Activated CD4-positive, alpha-beta T cell treated with anti-CD3 and anti-CD28 coated beads, Interleukin-2, amount 10 ng/mL, durations not matched to agents 7 days and 5 days (primary cell): Measurements from ENCODE around the gene SNRPD1. TPM values are rescaled to one million over a fixed set of nuclear protein-coding genes. Genes with fewer than 3 reads are reported as not detected.
A peak's percentile ranks its signal among the peaks of the same experiment; 100 is the strongest.
"Not testable (repeated sequence)": the region's sequence is repeated elsewhere in the genome, so short reads cannot be mapped to it uniquely, and the experiment has no call there.

Source experiments
- CTCF ChIA-PET: fragments of 350-600 bp; sonication (Branson Sonifier 250); formaldehyde crosslinking; loops from one replicate; lab custom pipeline; 2021; ENCODE audit warnings: antibody characterized with exemption; lab: Charles Lee
- POLR2A ChIA-PET: fragments of 350-600 bp; sonication (Branson Sonifier 250); formaldehyde crosslinking; loops from one replicate; lab custom pipeline; 2021; ENCODE audit warnings: antibody characterized with exemption; lab: Charles Lee
- DNase-seq: peaks from one replicate; pipeline ENCODE4 v3.0.0-alpha.2; 2020
- H3K27ac Mint-ChIP-seq: one replicate; pipeline ENCODE4 v1.8.0; 2021; ENCODE audit warnings: mild to moderate bottlenecking, moderate library complexity, mixed read lengths
- H3K27me3 Mint-ChIP-seq: one replicate; pipeline ENCODE4 v1.8.0; 2021; ENCODE audit warnings: mixed read lengths
- H3K36me3 Mint-ChIP-seq: one replicate; pipeline ENCODE4 v1.8.0; 2021; ENCODE audit warnings: low read depth, mixed read lengths
- H3K4me1 Mint-ChIP-seq: one replicate; pipeline ENCODE4 v1.8.0; 2021; ENCODE audit warnings: mixed read lengths
- H3K4me3 Mint-ChIP-seq: one replicate; pipeline ENCODE4 v1.8.0; 2021; ENCODE audit warnings: mild to moderate bottlenecking, moderate library complexity, mixed read lengths
- H3K9me3 Mint-ChIP-seq: one replicate; pipeline ENCODE4 v1.8.0; 2021; ENCODE audit warnings: mixed read lengths
- total RNA-seq, 2 experiments: library from RNA; stranded (reverse); gene quantifications; one replicate each; pipeline ENCODE4 v1.2.3, GENCODE V29; 2021

Gene SNRPD1
- total RNA-seq, 2 experiments from 2014 or later = 69.7 to 101 TPM

DNA sequence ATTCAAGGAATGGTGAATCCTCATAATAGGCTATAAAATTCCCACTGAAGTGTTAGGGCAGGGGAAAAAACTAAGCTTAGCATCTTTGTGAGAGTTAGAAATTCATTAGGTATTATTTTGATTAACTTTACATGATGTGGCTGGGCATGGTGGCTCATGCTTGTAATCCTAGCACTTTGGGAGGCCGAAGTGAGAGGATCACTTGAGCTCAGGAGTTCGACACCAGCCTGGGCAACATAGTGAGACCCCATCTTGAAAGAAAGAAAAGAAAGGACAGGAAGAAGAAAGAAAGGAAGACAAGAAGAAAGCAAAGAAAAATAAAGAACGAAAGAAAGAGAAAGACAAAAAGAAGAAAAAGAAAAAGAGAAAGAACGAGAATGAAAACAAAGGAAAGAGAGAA is 40.0 kb downstream of the SNRPD1 start:
- Mint-ChIP-seq H3K4me3 (no peak overlapping the region), H3K27ac (no peak overlapping the region), H3K9me3 (no peaks in the 10 kb centered on the region), H3K4me1 (no peaks in the 10 kb centered on the region), H3K36me3 (peaks cover 31% of the 10 kb centered on the region), H3K27me3 (no peaks in the 10 kb centered on the region)
- CTCF ChIA-PET = interaction anchor here (3.0 kb wide), 1 partner anchor 39 kb away, joined by 9 read pairs; the partner anchor contains the start of gene SNRPD1
- POLR2A ChIA-PET = interaction anchor here (0.6 kb wide), 1 partner anchor 15 kb away, joined by 3 read pairs; no protein-coding TSS in a partner anchor
- no peak for DNase-seq

DNA sequence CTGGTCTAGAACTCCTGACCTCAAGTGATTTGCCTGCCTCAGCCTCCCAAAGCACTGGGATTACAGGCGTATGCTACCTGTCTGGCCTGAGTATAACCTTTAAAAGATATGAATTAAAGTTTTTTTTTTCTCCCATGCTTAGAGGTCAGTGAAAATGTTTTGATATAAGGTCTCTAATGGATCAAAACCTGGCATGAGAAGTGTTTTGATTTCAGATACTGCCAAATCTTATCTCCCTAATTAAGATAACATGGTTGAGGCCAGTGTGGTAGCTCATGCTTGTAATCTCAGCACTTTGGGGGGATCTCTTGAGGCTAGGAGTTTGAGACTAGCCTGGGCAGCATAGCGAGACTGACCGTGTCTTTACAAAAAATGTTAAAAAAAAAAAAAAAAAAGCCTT is 41.2 kb downstream of the SNRPD1 start:
- ChIA-PET CTCF (interaction anchor here (0.5 to 3.0 kb wide), 3 partner anchors 22 to 41 kb away, joined by 3 to 9 read pairs (median 5); partner anchors contain the start of gene SNRPD1), POLR2A (interaction anchor here (0.7 kb wide), 1 partner anchor 67 kb away, joined by 4 read pairs; no protein-coding TSS in a partner anchor)
- H3K27me3 Mint-ChIP-seq = no peaks in the 10 kb centered on the region
- no peak for DNase-seq
- H3K4me3 Mint-ChIP-seq = no peak overlapping the region
- H3K27ac Mint-ChIP-seq = no peak overlapping the region
- H3K4me1 Mint-ChIP-seq = no peaks in the 10 kb centered on the region
- no peaks in the 10 kb centered on the region for H3K9me3 Mint-ChIP-seq
- peaks cover 33% of the 10 kb centered on the region for H3K36me3 Mint-ChIP-seq

DNA sequence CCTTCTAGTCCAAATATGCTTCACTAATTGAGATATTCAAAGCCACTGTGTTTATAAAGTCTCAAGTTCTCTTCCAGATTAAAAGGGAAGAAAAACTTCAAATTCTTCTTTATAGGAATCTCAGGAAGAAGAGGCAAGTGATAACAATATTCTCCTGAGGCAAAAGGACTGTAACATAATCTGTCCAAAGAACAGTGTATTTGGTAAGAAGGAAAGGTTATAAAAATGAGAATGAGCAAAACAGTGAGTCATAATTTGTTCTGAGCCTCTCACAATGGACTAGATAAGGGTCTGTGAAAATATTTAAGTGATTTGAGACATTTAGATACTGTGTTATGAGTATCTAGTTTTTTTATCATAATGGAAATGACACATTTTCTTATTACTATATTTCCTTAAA is 44.3 kb downstream of the SNRPD1 start:
- no peak overlapping the region for H3K27ac Mint-ChIP-seq
- H3K4me1 Mint-ChIP-seq = peaks cover 6% of the 10 kb centered on the region
- peaks cover 40% of the 10 kb centered on the region for H3K36me3 Mint-ChIP-seq
- ChIA-PET CTCF (interaction anchor here (0.7 kb wide), 1 partner anchor 7 kb away, joined by 3 read pairs; no protein-coding TSS in a partner anchor), POLR2A (no interaction called here)
- no peaks in the 10 kb centered on the region for H3K9me3 Mint-ChIP-seq
- no peak overlapping the region for H3K4me3 Mint-ChIP-seq
- no peak for DNase-seq
- no peaks in the 10 kb centered on the region for H3K27me3 Mint-ChIP-seq

DNA sequence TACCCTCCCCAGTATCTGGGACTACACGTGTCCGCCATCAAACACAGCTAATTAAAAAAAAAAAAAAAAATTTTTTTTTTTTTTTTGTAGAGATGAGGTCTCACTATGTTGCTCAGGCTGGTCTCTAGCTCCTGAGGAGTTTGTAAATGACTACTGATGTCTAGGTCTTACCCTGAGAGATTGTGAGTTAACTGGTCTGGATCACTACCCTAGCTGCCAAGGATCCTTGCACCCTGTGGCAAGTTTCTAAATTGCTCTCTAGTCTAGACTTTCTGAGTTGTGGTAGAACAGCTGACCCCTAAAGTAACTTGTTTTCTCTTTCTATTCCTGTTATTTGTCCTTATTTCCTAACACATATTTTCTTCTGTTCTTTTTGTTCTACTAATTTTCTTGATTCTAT is 48.0 kb downstream of the SNRPD1 start:
- Mint-ChIP-seq H3K4me1 (peaks cover 6% of the 10 kb centered on the region), H3K27me3 (no peaks in the 10 kb centered on the region), H3K27ac (peak overlapping the region; percentile 31), H3K4me3 (no peak overlapping the region), H3K36me3 (peaks cover 35% of the 10 kb centered on the region), H3K9me3 (no peaks in the 10 kb centered on the region)
- no peak for DNase-seq
- ChIA-PET POLR2A (no interaction called here), CTCF (interaction anchor here (0.6 to 1.1 kb wide), 3 partner anchors 12 to 88 kb away, joined by 3 to 4 read pairs (median 3); no protein-coding TSS in a partner anchor)

DNA sequence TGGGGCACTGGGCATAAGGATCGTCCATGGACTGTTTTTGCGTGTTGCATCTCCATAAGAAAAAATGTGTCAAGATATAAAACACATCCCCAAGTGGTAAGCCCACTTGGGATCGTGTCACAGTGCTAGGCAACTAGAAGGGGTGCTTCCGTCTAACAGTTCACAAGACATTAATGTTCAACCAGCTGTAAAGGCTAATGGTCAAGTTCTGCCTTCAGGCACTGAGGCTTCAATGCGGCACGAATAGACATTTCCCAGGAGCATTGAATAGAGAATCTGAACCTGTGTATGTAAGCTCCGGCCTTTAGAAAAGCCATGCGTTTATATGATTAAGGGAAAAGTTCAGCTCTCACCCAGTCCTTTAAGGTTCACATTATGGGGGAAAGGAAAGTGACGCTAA is 50.5 kb downstream of the SNRPD1 start:
- CTCF ChIA-PET = interaction anchor here (1.3 kb wide), 2 partner anchors 12 to 16 kb away, joined by 3 read pairs; no protein-coding TSS in a partner anchor
- peaks cover 29% of the 10 kb centered on the region for H3K36me3 Mint-ChIP-seq
- no peaks in the 10 kb centered on the region for H3K9me3 Mint-ChIP-seq
- no peak for DNase-seq
- H3K27me3 Mint-ChIP-seq = no peaks in the 10 kb centered on the region
- no peak overlapping the region for H3K27ac Mint-ChIP-seq
- H3K4me1 Mint-ChIP-seq = peaks cover 8% of the 10 kb centered on the region
- POLR2A ChIA-PET = no interaction called here
- H3K4me3 Mint-ChIP-seq = no peak overlapping the region

DNA sequence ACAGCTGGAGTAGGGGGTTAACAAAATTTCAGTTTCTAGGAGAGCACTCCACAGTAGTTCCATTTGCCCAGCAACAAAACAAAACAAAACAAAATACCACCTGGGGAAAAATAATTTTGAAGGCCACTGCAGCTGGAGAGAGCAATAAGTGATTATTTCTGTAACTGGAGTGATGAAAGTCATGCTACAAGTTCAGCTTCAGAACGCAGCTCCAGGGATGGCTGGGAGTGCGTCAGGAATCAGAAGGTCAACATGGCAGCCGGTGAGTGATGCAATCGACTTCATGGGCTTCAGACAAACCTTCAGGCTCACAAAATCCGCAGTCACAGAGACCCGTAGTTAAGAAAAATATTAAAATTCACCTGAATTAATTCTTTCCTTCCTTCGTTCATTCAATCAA is 51.5 kb downstream of the SNRPD1 start:
- peak overlapping the region; percentile 5 for H3K27ac Mint-ChIP-seq
- peaks cover 29% of the 10 kb centered on the region for H3K36me3 Mint-ChIP-seq
- no peak for DNase-seq
- H3K9me3 Mint-ChIP-seq = no peaks in the 10 kb centered on the region
- peaks cover 8% of the 10 kb centered on the region for H3K4me1 Mint-ChIP-seq
- CTCF ChIA-PET = interaction anchor here (0.6 to 1.3 kb wide), 3 partner anchors 8 to 30 kb away, joined by 3 read pairs; no protein-coding TSS in a partner anchor
- POLR2A ChIA-PET = no interaction called here
- H3K27me3 Mint-ChIP-seq = no peaks in the 10 kb centered on the region
- H3K4me3 Mint-ChIP-seq = no peak overlapping the region

DNA sequence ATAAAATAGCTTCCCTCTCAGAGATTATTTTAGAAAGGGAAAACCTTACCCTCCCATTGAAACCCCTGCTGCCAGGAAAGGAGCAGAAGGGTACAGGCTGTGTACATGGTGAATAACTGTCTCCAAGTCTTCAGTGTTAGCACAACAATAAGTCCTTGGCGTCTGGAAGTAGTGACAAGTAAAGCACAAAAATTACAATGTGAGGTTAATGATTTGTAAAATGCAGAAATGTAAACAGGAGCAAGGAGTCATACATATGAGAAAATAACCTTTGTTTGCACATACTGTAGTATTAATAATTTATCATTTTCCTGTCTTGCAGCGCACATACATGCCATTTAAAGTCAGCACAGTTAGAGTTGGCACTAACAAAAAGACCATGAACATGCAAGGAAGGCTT is 52.0 kb downstream of the SNRPD1 start:
- CTCF ChIA-PET = interaction anchor here (0.6 kb wide), 2 partner anchors 8 to 30 kb away, joined by 3 read pairs; no protein-coding TSS in a partner anchor
- H3K27me3 Mint-ChIP-seq = no peaks in the 10 kb centered on the region
- H3K36me3 Mint-ChIP-seq = peaks cover 29% of the 10 kb centered on the region
- POLR2A ChIA-PET = no interaction called here
- no peak overlapping the region for H3K4me3 Mint-ChIP-seq
- H3K9me3 Mint-ChIP-seq = no peaks in the 10 kb centered on the region
- H3K27ac Mint-ChIP-seq = no peak overlapping the region
- no peak for DNase-seq
- peaks cover 8% of the 10 kb centered on the region for H3K4me1 Mint-ChIP-seq

DNA sequence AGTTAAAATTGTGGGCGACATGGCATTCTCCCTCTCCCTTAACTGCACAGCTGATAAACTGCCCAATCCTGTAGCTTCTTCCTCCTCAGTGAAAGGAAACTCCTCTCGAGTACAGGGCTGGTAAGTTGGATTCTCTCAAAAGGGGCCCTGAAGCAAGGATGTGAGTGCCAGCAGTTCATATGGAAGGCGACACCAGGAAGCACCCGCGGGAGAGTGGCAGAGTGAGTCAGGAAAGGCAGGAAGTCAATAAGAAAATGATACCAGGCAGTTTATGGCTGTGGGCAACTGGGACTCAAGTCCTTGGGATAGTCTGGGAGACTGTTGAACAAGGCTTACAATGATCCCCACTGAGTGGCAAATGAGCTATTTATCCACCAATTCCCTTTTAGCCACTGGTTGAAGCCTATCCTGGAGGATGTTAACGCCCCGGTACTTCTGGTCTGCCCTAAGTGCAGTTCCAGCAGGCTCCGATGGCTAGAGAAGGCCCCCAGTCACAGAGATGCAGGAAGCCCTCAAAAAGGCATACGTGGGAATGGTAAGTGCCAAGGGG is 57.7 kb downstream of the SNRPD1 start:
- DNase-seq = no peak
- H3K9me3 Mint-ChIP-seq = no peaks in the 10 kb centered on the region
- peaks cover 3% of the 10 kb centered on the region for H3K4me1 Mint-ChIP-seq
- no peak overlapping the region for H3K27ac Mint-ChIP-seq
- no peaks in the 10 kb centered on the region for H3K27me3 Mint-ChIP-seq
- H3K4me3 Mint-ChIP-seq = no peak overlapping the region
- ChIA-PET POLR2A (no interaction called here), CTCF (interaction anchor here (1.3 to 2.3 kb wide), 5 partner anchors 10 to 53 kb away, joined by 3 to 7 read pairs (median 5); no protein-coding TSS in a partner anchor)
- peaks cover 17% of the 10 kb centered on the region for H3K36me3 Mint-ChIP-seq

DNA sequence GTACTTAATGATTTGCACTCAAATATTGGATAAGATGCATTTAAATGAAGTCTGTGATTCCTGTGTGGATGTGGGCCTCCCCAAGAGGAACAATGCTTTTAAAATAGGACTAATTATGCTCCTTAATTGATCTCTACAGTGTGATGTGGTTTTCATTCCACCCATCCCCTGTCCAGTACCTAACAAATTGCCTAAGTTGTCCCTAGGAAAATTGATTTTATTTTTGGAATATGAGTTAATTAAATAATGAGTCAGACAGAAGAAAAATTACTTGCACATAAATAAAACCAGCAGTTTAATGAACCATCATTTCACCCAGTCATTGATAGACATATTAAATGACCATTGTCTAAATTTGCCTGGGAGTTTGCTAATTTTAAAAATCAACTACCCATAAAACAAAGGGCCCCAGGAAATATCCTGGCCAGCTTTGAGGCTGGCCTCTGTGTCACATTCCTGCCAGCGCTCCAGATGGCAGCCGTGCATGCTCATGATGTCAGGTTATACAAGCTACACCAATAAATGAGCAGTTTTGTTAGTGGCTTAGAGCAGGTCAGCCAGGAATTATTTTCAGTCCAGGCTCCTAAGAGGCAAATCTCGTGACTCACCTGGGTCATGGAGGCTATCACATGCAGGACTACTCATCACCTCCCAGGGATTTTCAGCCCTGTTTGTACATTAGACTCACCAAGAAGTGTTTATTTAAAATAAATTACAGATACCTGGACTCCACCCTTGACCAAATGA is 60.6 kb downstream of the SNRPD1 start:
- Mint-ChIP-seq H3K27ac (no peak overlapping the region), H3K27me3 (no peaks in the 10 kb centered on the region)
- CTCF ChIA-PET = no interaction called here

DNA sequence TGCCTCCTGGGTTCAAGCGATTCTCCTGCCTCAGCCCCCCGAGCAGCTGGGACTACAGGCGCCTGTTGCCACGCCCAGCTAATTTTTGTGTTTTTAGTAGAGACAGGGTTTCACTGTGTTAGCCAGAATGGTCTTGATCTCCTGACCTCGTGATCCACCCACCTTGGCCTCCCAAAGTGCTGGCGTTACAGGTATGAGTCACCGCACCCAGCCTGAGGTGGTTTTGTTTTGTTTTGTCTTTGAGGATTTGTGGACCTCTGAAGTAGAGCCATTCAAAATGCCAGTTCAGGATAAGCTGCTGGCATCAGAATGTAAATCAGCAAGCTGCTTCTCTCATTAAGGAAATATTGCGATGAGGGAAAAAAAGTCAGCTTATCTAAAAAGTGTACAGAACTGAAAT is 63.2 kb downstream of the SNRPD1 start:
- H3K4me3 Mint-ChIP-seq, H3K27me3 Mint-ChIP-seq, H3K27ac Mint-ChIP-seq, POLR2A ChIA-PET, H3K4me1 Mint-ChIP-seq, DNase-seq, H3K9me3 Mint-ChIP-seq: not testable (repeated sequence)
- CTCF ChIA-PET = interaction anchor here (0.6 kb wide), 1 partner anchor 13 kb away, joined by 3 read pairs; no protein-coding TSS in a partner anchor
- peaks cover 28% of the 10 kb centered on the region for H3K36me3 Mint-ChIP-seq

More for the DNA sequence above, 60.6 kb downstream of the SNRPD1 start:
- Mint-ChIP-seq H3K9me3 (no peaks in the 10 kb centered on the region), H3K4me3 (no peak overlapping the region), H3K4me1 (peaks cover 3% of the 10 kb centered on the region), H3K36me3 (peaks cover 22% of the 10 kb centered on the region)
- DNase-seq = no peak
- POLR2A ChIA-PET = no interaction called here

DNA sequence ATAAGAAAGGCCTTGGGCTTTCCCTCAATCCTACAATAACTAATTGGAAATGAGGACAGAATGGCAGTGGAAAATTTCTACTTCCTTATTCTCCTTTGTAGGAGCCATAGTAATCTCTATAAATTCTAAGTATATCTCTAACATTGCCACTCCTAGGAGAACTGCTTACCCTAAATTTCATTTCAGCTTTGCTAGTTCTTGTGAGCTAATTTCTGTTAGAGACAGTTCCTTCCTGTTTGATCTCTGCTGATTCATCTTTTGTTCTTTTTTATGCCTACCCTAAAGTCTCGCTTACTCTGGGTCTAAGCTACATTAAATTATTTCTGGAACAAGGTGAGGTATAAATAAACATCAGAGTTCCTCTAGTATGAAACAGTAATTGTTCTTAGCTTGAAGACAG is 66.7 kb downstream of the SNRPD1 start:
- H3K9me3 Mint-ChIP-seq = no peaks in the 10 kb centered on the region
- H3K4me3 Mint-ChIP-seq = no peak overlapping the region
- peaks cover 11% of the 10 kb centered on the region for H3K4me1 Mint-ChIP-seq
- no peak overlapping the region for H3K27ac Mint-ChIP-seq
- no peak for DNase-seq
- ChIA-PET POLR2A (no interaction called here), CTCF (interaction anchor here (0.9 to 1.7 kb wide), 5 partner anchors 8 to 78 kb away, joined by 3 to 6 read pairs (median 3); partner anchors contain the start of gene ESCO1)
- peaks cover 21% of the 10 kb centered on the region for H3K36me3 Mint-ChIP-seq
- no peaks in the 10 kb centered on the region for H3K27me3 Mint-ChIP-seq

DNA sequence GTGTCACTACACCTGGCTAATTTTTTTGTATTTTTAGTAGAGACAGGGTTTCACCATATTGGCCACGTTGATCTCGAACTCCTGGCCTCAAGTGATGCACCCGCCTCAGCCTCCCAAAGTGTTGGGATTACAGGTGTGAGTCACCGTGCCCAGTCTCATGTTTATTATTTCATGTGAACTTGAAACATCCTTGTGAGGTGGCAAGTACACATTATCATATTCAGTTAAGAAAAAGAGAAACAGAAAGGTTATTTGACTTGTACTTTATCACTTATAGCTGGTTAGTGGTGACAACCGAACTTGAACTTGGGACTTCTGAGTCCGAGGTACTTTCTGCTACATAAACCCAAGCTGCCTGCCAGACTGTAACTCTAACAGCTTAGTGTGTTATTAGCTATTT is 68.0 kb downstream of the SNRPD1 start:
- no peak for DNase-seq

More for the DNA sequence above, 68.0 kb downstream of the SNRPD1 start:
- Mint-ChIP-seq H3K27ac (no peak overlapping the region), H3K4me1 (peaks cover 16% of the 10 kb centered on the region), H3K27me3 (no peaks in the 10 kb centered on the region), H3K9me3 (no peaks in the 10 kb centered on the region), H3K4me3 (no peak overlapping the region), H3K36me3 (peaks cover 21% of the 10 kb centered on the region)
- CTCF ChIA-PET = interaction anchor here (0.7 to 1.4 kb wide), 4 partner anchors 11 to 79 kb away, joined by 3 to 6 read pairs (median 4); partner anchors contain the start of gene ESCO1
- POLR2A ChIA-PET = no interaction called here
